HG03469 (cell line): ENCODE measurements around the gene SERTAD1.

Experiments
- ATAC-seq: cut with Tn5 transposase; IDR thresholded peaks from one replicate; pipeline ENCODE4 v1.9.1; 2021; ENCODE audit warnings: mild to moderate bottlenecking, moderate library complexity, moderate number of reproducible peaks; ENCODE audit not compliant: unreplicated experiment

The SERTAD1 gene

DNA sequence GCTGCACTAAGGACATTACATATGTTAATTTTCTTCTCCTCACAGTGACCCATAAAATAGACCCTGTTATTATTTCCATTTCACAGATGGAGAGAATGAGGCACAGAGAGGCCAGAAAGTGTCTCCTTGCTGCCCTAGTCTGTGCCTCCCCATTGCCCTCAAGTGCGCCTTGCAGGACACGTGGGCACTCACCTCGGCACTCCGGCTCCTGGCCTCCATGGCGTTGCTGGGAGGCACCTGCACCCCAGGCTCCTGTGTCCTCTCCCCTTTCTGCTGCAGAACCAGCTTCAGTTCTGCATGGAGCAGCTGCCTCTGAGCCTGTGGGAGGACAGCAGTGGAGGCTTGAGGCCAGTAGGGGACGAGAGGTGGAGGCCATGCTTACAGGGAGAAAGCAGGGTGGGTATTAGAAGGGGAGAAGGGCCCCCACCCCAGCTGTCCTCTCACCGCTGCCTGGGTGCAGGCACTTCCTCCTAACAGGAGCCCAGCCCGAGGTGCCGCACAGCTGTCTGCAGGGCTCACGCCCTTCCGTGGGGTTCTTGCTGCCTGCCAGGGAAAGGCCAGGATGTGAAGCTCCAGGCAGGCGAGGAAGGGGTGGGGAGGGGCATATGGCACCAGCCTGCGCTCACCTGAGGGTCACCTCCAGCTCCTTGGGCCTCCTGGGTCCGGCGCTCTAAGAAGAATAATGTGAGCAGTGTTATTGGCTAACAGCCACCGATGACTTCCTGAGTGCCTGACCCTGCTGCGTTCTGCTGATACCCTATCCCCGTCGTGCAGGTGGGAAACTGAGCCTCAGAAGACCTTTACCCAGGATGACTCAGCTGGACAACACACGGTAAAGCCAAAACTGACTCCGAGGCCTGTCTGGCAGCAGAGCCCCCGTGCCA is 17.8 kb downstream of the SERTAD1 start:
- no peak for ATAC-seq

DNA sequence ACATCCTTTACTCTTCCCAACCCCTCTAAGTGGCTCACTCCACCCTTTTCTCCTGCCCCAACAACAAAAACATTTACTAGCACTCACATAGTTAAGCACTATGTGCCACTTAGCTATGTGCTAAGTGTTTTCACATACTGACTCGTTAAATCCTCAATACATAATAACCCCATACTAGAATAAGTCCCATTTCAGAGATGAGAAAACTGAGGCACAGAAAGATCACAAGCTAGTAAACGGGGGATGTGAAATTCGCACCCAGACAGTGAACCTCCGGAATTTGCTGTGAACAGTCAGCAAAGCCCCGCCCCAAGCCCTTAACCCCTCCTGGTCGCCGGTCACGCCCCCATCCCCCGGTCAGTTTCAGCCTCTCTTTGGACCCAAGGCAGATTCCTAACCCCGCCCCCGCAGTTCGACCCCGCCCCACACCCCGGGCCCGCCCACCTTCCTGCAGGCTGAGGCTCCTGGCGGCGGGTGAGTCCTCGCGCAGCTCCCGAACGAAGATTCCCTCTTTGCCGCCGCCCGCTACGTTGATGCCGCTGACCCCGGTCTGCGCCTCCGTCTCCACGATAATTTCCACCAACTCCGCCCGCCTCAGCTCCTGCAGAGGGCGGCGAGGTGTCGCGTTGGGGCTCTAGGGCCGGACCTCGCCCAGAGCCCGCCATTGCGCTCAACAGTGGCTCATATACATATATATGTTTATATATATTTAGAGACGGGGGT is 22.4 kb downstream of the SERTAD1 start:
- no peak for ATAC-seq

- ATAC-seq: no peak
Measured at GRCh38 chr19:40400559-40400958, 25.2 kb downstream of the SERTAD1 start.

DNA sequence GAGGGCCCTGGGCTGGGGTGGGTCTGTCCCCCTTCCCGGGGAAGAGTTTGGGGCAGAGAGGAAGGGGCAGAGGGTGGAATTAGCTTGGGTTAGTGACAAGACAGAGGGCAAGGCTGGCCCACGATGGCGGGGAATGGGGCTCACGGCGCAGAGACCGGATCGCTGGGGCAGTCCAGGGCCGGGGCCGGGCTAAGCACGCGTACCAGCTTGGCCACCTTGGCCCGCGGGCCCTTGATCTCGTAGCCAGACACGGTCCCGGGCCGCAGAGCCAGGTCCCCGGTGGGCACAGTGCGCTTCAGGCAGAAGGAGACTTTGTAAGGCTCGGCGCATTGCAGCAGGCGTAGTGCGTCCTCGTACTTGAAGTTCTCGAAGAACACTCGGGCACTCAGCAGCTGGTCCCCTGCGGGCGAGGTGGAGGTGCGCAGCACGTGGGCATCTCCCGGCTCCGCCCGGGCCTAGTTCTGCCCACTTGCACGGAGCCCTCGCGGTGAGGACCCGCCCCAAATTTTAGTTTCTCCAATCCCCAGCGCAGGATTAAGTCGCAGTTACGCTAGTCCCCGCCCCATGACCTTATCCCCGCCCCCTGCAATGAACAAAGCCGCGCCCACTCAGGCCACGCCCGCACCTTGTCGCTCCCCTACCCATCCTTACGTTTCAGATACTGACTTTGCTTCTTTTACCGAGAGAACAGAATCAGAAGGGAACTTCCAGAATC is 27.2 kb downstream of the SERTAD1 start:
- ATAC-seq: no peak

- no peak for ATAC-seq
Measured at GRCh38 chr19:40397568-40397906, 28.3 kb downstream of the SERTAD1 start.

DNA sequence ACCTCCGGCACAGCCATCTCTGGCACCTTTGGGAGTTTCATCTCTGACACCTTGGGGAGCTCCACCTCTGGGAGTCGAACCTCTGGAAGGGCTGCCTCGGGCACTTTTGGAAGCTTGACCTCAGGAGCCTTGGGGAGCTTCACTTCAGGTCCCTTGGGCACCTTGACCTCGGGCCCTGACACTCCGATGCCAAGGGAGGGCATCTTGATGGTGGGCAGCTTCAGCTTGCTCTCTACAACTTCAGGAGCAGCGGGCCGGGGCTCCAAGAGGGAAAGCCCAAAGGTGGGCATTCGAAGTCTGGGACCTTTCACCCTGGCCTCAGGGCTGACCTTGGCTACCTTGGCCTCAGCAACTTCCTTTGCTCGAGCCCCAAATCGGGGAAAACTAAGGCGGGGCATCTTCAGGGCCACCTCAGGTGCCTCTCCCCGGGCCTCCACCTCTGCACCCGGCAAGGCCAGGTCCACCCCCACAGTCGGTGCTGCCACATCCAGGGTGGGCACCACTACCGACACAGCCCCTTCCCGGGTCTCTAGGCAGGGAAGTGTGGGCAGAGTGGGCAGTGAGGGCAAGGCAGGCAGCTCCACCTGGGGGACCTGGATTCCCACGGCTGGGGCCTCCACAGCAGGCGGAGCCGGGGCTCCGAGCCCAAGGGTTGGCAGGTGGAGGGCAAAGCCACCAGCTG is 28.8 kb downstream of the SERTAD1 start:
- ATAC-seq: no peak

- no peak for ATAC-seq
Measured at GRCh38 chr19:40395956-40396355, 29.8 kb downstream of the SERTAD1 start.

DNA sequence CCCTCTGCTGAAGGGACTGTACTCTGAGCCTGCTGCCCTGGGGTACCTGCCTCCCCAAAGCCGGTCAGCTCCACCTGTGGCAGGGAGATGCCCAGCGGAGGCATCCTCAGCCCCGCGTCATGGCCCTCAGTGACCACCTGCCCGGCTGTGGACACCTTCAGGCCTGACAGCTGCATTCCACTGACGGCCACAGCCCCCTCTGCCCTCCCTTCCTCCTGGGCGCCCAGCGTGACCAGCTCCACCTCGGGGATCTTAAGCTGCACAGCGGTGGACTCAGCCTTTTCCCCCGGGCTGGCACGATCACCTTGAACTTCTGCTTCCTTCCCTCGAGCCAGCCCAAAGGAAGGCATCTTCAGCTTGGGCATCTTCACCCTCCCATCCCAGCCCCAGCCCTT is 31.0 kb downstream of the SERTAD1 start:
- no peak for ATAC-seq

- no peak for ATAC-seq
Measured at GRCh38 chr19:40393894-40394815, 31.6 kb downstream of the SERTAD1 start.

DNA sequence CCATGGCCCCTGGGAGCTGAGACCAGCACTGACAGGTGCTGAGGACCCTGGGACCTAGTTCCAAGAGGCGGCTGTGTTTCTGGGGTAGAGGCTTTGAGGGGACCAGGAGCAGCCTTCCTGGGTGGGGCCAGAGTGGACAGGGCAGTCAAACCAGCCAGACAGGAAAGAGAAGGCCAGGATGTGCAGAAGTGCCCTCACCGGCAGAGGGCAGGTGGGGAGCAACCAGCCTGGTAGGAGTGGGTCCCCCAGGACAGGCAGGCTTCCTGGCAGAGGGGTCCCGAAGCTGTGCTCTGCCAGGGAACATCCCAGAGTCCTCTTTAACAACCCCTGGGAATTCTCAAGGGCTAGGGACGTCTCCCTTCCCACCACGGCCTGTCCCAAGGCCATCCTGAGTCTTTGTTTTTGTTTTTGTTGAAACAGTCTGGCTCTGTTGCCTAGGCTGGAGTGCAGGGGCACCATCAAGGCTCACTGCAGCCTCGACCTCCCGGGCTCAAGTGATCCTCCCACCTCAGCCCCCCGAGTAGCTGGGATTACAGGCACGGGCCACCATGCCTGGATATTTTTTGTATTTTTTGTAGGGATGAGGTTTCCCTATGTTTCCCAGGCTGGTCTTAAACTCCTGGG is 32.8 kb downstream of the SERTAD1 start:
- ATAC-seq: no peak

GRCh38 chr19:40392123-40392522 is 33.7 kb downstream of the SERTAD1 start:
- ATAC-seq: no peak

DNA sequence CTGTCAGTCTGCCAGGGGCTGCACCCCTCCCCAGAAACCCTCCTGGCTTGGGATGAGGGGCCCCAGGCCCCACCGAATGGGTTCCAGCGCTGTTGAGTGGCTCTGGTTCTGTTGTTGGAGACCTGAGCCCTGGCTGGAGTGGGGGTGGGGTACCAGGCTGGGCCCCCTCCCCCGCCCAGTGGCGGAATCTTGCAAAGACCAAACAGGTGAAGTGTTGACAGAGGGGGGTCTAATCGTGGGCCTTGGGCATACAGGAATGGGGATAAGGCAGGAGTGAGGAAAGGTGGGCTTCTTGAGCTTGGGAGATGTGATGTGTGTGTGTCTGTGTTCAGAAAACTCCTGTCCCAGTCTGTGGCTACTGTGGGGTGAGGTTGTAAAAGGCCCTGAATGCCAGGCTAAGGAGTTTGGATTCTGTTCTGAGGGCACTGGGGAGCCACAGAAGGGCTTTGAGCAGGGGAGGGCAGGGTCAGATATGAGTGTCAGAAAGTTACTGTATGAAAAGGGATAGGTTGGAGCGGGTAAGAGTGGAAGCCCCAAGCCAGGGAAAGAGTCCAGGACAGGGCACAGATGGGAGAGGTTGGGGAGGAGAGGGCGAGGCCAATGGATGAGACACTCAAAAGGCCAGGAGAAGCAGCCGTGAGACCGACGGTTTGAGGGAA is 35.6 kb downstream of the SERTAD1 start, which contains the start of gene HIPK4:
Gene HIPK4, minus strand, starts transcription at position 98 of the 659 bp plus-strand sequence. CDS start 279 bp downstream, outside the sequence.
- ATAC-seq: no peak

- no peak for ATAC-seq
Measured at GRCh38 chr19:40389404-40390083, 36.2 kb downstream of the SERTAD1 start.

DNA sequence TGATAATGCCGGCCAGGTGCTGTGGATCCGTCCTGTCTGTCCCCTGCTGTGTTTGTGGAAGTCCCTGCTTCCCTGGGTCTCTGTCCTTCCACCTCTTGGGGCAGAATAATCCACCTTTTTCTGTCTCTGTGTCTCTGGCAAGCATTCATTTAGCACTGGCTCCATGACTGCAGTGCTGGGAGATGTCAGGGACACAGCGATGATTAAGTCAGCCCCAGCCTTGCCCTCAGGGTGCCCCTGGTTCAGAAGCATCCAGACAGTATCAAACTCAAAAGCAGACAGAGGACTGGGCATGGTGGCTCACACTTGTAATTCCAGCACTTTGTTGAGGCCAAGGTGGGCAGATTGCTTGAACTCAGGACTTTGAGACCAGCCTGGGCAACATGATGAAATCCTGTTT is 37.3 kb downstream of the SERTAD1 start:
- ATAC-seq: no peak

DNA sequence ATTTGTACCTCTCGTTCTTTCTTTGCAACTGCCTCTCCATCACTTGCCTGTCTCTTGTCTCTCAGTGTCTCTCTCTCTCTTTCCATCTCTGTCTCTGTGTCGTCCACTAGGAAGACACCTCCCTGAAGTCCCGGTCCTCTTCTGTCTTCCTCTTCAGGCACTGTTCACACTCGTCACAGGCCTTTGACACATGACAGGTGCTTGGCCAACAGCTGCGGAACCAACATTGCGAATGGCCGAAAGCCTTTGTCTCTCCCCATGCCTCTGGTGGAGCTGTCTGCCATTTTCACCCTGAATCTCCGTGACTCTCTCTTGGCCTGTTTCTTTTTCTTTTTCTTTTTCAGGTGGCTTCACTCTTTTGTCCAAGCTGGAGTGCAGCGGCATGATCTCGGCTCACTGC is 38.6 kb downstream of the SERTAD1 start:
- no peak for ATAC-seq

DNA sequence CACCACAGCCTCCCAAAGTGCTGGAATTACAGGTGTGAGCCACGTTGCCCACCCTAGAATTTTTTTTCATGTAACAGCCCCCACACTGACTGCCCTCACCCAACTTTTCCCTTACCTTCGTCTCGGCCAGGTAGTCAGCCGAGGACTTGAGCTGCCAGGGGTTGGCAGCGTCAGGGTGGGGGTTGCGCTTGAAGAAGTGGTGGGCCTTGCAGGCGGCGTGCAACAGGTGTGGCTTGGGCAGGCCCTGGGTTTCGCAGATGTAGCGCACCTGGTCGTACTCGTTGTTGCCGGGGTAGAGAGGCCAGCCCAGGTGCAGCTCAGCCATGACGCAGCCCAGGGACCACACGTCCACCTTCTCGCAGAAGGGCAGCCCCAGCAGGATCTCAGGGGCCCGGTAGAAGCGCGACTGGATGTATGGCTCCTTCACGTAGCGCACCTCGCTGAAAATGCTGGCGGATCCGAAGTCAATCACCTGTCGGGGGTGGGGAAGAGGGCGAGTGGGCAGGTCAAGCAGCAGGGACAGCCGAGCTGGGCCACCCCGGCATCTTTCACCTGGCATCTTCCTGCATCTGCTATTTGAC is 42.0 kb downstream of the SERTAD1 start:
- ATAC-seq: no peak

DNA sequence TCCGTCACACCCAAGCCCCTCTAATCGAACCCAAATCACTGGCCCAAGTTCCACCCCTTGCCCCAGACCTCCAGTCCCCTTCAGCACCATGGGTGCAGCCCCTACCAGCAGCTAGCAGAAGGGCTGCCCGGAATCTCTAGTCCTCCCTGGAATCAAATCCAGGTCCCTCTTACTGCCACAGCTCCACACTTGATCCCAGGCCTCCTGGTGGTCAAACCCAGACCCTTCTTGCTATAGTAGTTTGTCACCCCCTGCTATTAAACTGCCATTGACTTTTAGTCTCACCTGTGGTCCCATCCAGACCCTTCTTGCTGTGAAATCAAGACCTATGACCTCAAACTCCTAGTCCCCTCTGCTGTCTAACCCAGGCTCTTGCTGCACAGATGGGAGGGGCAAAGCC is 44.5 kb downstream of the SERTAD1 start:
- ATAC-seq: no peak
